MCF 10A (cell line): ENCODE data around the gene STAMBP. TPM values are rescaled to one million over a fixed set of nuclear protein-coding genes. Genes with fewer than 3 reads are reported as not detected.

Experiments used
- BruUV-seq: library from RNA; stranded (reverse); fragments of 400-500 nt; replicated peaks from 2 replicates; lab custom pipeline; 2021; lab: Mats Ljungman, UMichigan
- CTCF ChIA-PET: fragments of 300-600 bp; sonication (Branson Sonifier 250); formaldehyde crosslinking; extraction: SDS; loops from one replicate; lab custom pipeline; 2021; ENCODE audit warnings: antibody characterized with exemption, inconsistent platforms; lab: Yijun Ruan, JAX
- POLR2A ChIA-PET: fragments of 300-600, 350-650 bp; sonication (Branson Sonifier 250); formaldehyde crosslinking; extraction: SDS; loops from one replicate; lab custom pipeline; 2020; ENCODE audit warnings: antibody characterized with exemption, inconsistent platforms; lab: Yijun Ruan, JAX
- DNase-seq: peaks from one replicate; pipeline ENCODE4 v3.0.0-alpha.2; 2018; ENCODE audit not compliant: unreplicated experiment
- H3K27ac Mint-ChIP-seq: one replicate; pipeline ENCODE4 v1.8.0; 2022; ENCODE audit warnings: mild to moderate bottlenecking, low read depth, mixed read lengths; ENCODE audit not compliant: unreplicated experiment
- H3K27me3 Mint-ChIP-seq: one replicate; pipeline ENCODE4 v1.8.0; 2022; ENCODE audit warnings: mixed read lengths; ENCODE audit not compliant: insufficient read depth, unreplicated experiment
- H3K36me3 Mint-ChIP-seq: one replicate; pipeline ENCODE4 v1.8.0; 2022; ENCODE audit warnings: mild to moderate bottlenecking, moderate library complexity, mixed read lengths; ENCODE audit not compliant: insufficient read depth, unreplicated experiment
- H3K4me1 Mint-ChIP-seq: one replicate; pipeline ENCODE4 v1.8.0; 2022; ENCODE audit warnings: mixed read lengths; ENCODE audit not compliant: insufficient read depth, unreplicated experiment
- H3K4me3 Mint-ChIP-seq: one replicate; pipeline ENCODE4 v1.8.0; 2022; ENCODE audit warnings: mild to moderate bottlenecking, moderate library complexity, mixed read lengths; ENCODE audit not compliant: unreplicated experiment
- H3K9me3 Mint-ChIP-seq: one replicate; pipeline ENCODE4 v1.8.0; 2022; ENCODE audit warnings: mixed read lengths; ENCODE audit not compliant: unreplicated experiment
- CTCF ChIP-seq: fragments of 200-600 bp; IDR thresholded peaks from one replicate; pipeline ENCODE4 v1.8.0; 2022; ENCODE audit warnings: antibody characterized with exemption, mild to moderate bottlenecking; ENCODE audit not compliant: unreplicated experiment
- intact Hi-C: fragments of 100-400 bp; cut with micrococcal nuclease; formaldehyde crosslinking; loops from 2 replicates; pipeline ENCODE4 v1.14.1; 2022
- total RNA-seq: library from RNA; stranded (reverse); gene quantifications from 2 replicates; pipeline ENCODE4 v1.2.3, GENCODE V29; 2022

STAMBP gene
- total RNA-seq, 1 experiment from 2014 or later, result 66.3 TPM

DNA sequence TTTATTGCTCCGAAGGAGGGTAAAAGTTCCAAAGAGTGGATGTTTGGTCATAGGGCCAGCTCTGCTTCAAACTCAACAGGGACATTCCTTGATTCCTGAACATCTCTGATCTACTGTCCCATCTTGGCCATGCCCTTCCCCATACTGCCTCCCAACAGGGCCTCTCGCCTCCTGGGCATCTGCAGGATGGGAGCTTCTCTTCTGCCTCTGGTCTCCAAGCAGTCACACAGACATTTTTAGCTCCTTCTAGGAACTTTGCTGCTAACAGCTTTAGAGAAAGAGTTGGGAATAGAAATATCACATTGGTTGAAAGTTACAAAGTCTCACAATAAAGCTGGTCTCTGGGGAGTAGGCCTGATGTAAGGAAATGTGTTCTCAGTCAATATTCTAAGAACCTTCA is 88.5 kb downstream of the STAMBP start:
- ChIA-PET POLR2A (interaction anchor here (0.8 to 0.9 kb wide), 2 partner anchors 8 to 10 kb away, joined by 3 read pairs; no protein-coding TSS in a partner anchor), CTCF (interaction anchor here (0.6 kb wide), 1 partner anchor 69 kb away, joined by 3 read pairs; no protein-coding TSS in a partner anchor)
- Mint-ChIP-seq H3K4me1 (no peaks in the 10 kb centered on the region), H3K4me3 (no peak overlapping the region), H3K9me3 (no peaks in the 10 kb centered on the region), H3K27me3 (no peaks in the 10 kb centered on the region), H3K36me3 (no peaks in the 10 kb centered on the region), H3K27ac (no peak overlapping the region)
- BruUV-seq, result no TSS peak
- TF ChIP-seq CTCF, result no peak
- intact Hi-C loops, result no loop called here
- no peak for DNase-seq

- CTCF ChIA-PET, result interaction anchor here (0.5 kb wide), 1 partner anchor 92 kb away, joined by 3 read pairs; no protein-coding TSS in a partner anchor
- Mint-ChIP-seq H3K27me3 (no peaks in the 10 kb centered on the region), H3K9me3 (no peaks in the 10 kb centered on the region), H3K4me3 (no peak overlapping the region), H3K4me1 (no peaks in the 10 kb centered on the region), H3K27ac (no peak overlapping the region), H3K36me3 (no peaks in the 10 kb centered on the region)
- POLR2A ChIA-PET, result interaction anchor here (0.9 kb wide), 1 partner anchor 9 kb away, joined by 3 read pairs; no protein-coding TSS in a partner anchor
- no peak for TF ChIP-seq CTCF
- BruUV-seq, result no TSS peak
- intact Hi-C loops, result no loop called here
- no peak for DNase-seq
These were observed 89.0 kb downstream of the STAMBP start for GRCh38 chr2:73917696-73918207.

DNA sequence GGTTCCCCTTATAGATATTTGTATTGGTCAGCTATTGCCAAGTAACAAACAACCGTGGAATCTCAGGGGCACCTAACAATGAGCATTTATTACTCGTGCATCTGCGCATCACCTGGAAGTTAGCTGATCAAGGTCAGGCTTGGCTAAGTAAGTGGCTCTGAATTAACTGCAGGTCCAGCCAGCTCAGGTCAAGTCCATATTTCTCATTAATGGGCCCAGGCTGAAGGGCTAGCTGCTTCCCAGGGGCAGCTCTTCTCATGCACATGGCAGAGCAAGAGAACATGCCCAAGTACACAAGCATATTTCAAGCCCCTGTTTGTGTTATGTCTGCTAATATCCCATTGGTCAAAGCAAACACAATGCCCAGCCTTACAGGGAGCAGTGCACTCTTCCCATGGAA is 90.1 kb downstream of the STAMBP start:
- ChIA-PET POLR2A (no interaction called here), CTCF (interaction anchor here (0.6 to 0.7 kb wide), 3 partner anchors 52 to 260 kb away, joined by 3 to 4 read pairs (median 4); no protein-coding TSS in a partner anchor)
- no peak for DNase-seq
- no peaks in the 10 kb centered on the region for H3K36me3 Mint-ChIP-seq
- intact Hi-C loops, result no loop called here
- no peak overlapping the region for H3K4me3 Mint-ChIP-seq
- no peak for TF ChIP-seq CTCF
- no peak overlapping the region for H3K27ac Mint-ChIP-seq
- H3K9me3 Mint-ChIP-seq, result no peaks in the 10 kb centered on the region
- H3K4me1 Mint-ChIP-seq, result no peaks in the 10 kb centered on the region
- H3K27me3 Mint-ChIP-seq, result no peaks in the 10 kb centered on the region
- no TSS peak for BruUV-seq

- Mint-ChIP-seq H3K4me3 (no peak overlapping the region), H3K36me3 (no peaks in the 10 kb centered on the region)
These were observed 91.0 kb downstream of the STAMBP start for GRCh38 chr2:73919596-73920228.

More at GRCh38 chr2:73919596-73920228, 91.0 kb downstream of the STAMBP start:
- no peak for DNase-seq
- intact Hi-C loops, result no loop called here
- Mint-ChIP-seq H3K27me3 (no peaks in the 10 kb centered on the region), H3K27ac (no peak overlapping the region), H3K4me1 (no peaks in the 10 kb centered on the region), H3K9me3 (no peaks in the 10 kb centered on the region)
- no peak for TF ChIP-seq CTCF
- BruUV-seq, result no TSS peak
- CTCF ChIA-PET, result no interaction called here
- POLR2A ChIA-PET, result interaction anchor here (0.6 to 1.3 kb wide), 2 partner anchors 91 to 258 kb away, joined by 3 to 6 read pairs; partner anchors contain the start of gene STAMBP
